SK-N-SH treated with all-trans-retinoic acid at 6 μM for 48 hours (cell line): ENCODE data around the gene MPG.

ENCODE experiments used
- ARNTL ChIP-seq: fragments of 450-650 bp; formaldehyde crosslinking; IDR thresholded peaks from 2 replicates; pipeline ENCODE4 v1.5.0; 2020; ENCODE audit warnings: low read depth, mild to moderate bottlenecking, moderate library complexity, borderline replicate concordance
- ISL1 ChIP-seq: fragments of 250-450 bp; sonication (Bioruptor Pico); IDR thresholded peaks from 2 replicates; pipeline ENCODE4 v2.1.2; 2022; ENCODE audit warnings: mild to moderate bottlenecking, moderate library complexity
- RARB ChIP-seq: fragments of 250-450 bp; sonication (Bioruptor Pico); IDR thresholded peaks from 2 replicates; pipeline ENCODE4 v1.8.0; 2021; ENCODE audit warnings: mild to moderate bottlenecking, moderate library complexity
- TCF4 ChIP-seq: fragments of 250-450 bp; sonication (Bioruptor Pico); IDR thresholded peaks from 2 replicates; pipeline ENCODE4 v1.8.0; 2021; ENCODE audit warnings: mild to moderate bottlenecking, moderate library complexity, borderline replicate concordance
- ZFP30 ChIP-seq: fragments of 450-650 bp; formaldehyde crosslinking; IDR thresholded peaks from 2 replicates; pipeline ENCODE4 v1.5.0; 2022; ENCODE audit warnings: mild to moderate bottlenecking, moderate library complexity
- ZNF565 ChIP-seq: fragments of 450-650 bp; formaldehyde crosslinking; conservative IDR thresholded peaks from 2 replicates; pipeline ENCODE4 v1.5.0; 2020; ENCODE audit warnings: low read depth, mild to moderate bottlenecking, moderate library complexity
- TF ChIP-seq, protein P1 (sequence below): fragments of 250-450 bp; sonication (Bioruptor Pico); IDR thresholded peaks from 2 replicates; pipeline ENCODE4 v1.8.0; 2020; ENCODE audit warnings: mild to moderate bottlenecking, moderate library complexity, borderline replicate concordance
- TF ChIP-seq, protein P2 (sequence below): fragments of 250-450 bp; sonication (Bioruptor Pico); IDR thresholded peaks from 2 replicates; pipeline ENCODE4 v1.5.0; 2020; ENCODE audit warnings: mild to moderate bottlenecking, moderate library complexity

DNA sequence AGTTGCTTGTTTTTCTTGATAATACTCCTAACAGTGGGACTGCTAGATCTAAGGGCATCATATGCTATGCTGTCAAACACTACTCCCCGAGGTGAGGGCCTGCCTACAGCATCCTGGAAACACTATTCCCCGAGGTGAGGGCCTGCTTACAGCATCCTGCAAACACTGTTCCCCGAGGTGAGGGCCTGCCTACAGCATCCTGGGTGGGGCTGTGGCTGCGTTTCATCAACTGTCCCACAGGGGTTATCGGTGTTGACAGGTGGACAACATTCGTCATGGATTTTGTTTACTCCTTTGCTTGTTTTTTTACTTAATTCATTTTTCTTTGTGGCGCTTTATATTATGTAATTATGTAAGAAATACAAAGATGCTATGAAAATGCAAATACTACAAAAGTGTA lies 38.0 kb downstream of the MPG start:
- TF ChIP-seq RARB (no peak), TCF4 (CRISPR knock-in tag) (no peak), ZFP30 (CRISPR knock-in tag) (no peak), ARNTL (CRISPR knock-in tag) (no peak), ISL1 (CRISPR knock-in tag) (no peak), ZNF565 (no peak)
- TF ChIP-seq, protein P1, sequence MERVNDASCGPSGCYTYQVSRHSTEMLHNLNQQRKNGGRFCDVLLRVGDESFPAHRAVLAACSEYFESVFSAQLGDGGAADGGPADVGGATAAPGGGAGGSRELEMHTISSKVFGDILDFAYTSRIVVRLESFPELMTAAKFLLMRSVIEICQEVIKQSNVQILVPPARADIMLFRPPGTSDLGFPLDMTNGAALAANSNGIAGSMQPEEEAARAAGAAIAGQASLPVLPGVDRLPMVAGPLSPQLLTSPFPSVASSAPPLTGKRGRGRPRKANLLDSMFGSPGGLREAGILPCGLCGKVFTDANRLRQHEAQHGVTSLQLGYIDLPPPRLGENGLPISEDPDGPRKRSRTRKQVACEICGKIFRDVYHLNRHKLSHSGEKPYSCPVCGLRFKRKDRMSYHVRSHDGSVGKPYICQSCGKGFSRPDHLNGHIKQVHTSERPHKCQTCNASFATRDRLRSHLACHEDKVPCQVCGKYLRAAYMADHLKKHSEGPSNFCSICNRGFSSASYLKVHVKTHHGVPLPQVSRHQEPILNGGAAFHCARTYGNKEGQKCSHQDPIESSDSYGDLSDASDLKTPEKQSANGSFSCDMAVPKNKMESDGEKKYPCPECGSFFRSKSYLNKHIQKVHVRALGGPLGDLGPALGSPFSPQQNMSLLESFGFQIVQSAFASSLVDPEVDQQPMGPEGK (CRISPR knock-in tag): no peak
- TF ChIP-seq, protein P2, sequence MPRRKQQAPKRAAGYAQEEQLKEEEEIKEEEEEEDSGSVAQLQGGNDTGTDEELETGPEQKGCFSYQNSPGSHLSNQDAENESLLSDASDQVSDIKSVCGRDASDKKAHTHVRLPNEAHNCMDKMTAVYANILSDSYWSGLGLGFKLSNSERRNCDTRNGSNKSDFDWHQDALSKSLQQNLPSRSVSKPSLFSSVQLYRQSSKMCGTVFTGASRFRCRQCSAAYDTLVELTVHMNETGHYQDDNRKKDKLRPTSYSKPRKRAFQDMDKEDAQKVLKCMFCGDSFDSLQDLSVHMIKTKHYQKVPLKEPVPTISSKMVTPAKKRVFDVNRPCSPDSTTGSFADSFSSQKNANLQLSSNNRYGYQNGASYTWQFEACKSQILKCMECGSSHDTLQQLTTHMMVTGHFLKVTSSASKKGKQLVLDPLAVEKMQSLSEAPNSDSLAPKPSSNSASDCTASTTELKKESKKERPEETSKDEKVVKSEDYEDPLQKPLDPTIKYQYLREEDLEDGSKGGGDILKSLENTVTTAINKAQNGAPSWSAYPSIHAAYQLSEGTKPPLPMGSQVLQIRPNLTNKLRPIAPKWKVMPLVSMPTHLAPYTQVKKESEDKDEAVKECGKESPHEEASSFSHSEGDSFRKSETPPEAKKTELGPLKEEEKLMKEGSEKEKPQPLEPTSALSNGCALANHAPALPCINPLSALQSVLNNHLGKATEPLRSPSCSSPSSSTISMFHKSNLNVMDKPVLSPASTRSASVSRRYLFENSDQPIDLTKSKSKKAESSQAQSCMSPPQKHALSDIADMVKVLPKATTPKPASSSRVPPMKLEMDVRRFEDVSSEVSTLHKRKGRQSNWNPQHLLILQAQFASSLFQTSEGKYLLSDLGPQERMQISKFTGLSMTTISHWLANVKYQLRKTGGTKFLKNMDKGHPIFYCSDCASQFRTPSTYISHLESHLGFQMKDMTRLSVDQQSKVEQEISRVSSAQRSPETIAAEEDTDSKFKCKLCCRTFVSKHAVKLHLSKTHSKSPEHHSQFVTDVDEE (CRISPR knock-in tag): no peak
